ENCODE data around the gene IFT57.

GRCh38 chr3:108243243-108243642 is 21.0 kb upstream of the IFT57 start:
- TF ChIP-seq CTCF (IDR thresholded peaks at IDR 0.05; ENCODE audit: borderline replicate concordance, extremely low read depth, low read length, poor library complexity, severe bottlenecking): no peak
- TF ChIP-seq EZH2 (IDR thresholded peaks at IDR 0.05; ENCODE audit: borderline replicate concordance, low read depth, low read length, severe bottlenecking): no peak
